NCI-H2196 (cell line): ENCODE results near the gene C6orf120.

Experiments used
- DNase-seq: peaks from one replicate; lab custom pipeline; 2025; ENCODE audit not compliant: unreplicated experiment; lab: John Stamatoyannopoulos, UW

Gene C6orf120

DNA sequence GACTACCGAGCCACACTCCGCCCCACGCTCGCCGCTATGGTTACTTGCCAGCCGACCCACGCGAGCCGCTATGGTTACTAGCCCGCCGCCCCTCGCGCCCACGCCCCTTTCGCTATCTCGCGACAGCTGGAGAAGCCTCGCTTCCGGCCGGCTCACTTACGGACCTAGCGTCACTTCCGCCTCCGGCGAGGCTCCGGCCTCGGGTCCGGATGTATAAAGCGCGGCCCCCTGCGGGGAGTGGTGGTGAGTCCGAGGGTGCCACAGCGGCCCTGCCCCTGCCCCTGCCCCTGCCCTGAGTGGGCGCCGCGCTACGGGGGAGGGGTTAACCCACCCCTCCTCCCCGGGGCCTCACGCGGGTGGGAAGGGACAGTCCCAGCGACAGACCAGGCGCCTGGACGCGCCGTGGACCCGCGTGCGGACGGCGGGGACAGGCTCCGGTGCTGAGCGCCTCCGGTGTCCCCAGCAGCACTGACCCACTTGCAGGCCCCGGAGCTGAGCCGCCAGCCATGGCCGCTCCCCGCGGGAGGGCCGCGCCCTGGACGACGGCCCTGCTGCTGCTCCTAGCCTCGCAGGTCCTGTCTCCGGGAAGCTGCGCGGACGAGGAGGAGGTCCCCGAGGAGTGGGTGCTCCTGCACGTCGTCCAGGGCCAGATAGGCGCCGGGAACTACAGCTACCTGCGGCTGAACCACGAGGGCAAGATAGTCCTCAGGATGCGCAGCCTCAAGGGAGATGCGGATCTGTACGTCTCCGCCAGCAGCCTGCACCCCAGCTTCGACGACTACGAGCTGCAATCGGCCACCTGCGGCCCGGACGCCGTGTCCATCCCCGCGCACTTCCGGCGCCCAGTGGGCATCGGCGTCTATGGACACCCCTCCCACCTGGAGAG lies at the start of gene C6orf120, which contains the start of gene WDR27:
Gene C6orf120, plus strand, starts transcription at position 173 of the 886 bp plus-strand sequence. Its CDS starts 334 bp downstream, at position 507.
Gene WDR27, minus strand, starts transcription at position 76 of the 886 bp plus-strand sequence. CDS start 13,024 bp downstream, outside the sequence.
- peak; percentile 88 for DNase-seq

DNA sequence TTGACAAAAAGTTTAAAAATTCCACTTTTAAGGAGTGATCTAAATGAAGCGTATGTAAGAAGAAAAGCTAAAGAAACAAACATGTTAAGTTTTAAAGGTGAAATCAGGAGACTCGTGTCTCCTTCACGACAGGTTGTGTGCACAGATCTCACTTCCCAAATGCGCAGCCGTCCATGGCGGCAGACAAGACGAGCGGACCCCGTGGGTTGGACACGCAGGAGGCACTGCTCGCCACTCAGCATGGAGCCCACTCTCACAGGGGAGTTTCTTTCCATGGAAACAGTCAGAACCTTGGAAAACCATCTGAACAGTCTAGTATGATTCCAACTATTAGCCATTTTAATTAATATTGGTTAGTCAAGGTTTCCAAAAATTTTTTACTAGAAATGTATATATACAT lies 49.0 kb upstream of the C6orf120 start:
- no peak for DNase-seq

DNA sequence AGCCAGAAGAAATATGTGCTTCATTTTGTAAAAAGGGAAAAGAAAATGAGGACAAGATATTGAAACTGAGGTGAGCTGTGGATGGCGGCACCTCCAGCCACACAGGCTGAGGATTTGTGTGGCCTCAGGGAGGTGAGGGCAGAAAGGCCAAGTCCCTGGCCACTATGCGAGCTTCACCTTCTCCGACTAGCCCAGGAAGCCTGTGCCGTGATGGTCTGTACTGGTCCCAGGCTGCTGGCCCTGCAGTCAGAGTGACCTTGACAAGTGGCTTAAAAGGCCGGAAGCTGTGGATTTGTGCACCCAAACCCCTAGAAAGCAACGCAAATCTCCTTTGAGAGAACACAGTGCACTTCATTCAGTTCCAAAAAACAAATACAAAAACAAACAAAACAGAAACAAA lies 48.2 kb upstream of the C6orf120 start:
- no peak for DNase-seq

DNA sequence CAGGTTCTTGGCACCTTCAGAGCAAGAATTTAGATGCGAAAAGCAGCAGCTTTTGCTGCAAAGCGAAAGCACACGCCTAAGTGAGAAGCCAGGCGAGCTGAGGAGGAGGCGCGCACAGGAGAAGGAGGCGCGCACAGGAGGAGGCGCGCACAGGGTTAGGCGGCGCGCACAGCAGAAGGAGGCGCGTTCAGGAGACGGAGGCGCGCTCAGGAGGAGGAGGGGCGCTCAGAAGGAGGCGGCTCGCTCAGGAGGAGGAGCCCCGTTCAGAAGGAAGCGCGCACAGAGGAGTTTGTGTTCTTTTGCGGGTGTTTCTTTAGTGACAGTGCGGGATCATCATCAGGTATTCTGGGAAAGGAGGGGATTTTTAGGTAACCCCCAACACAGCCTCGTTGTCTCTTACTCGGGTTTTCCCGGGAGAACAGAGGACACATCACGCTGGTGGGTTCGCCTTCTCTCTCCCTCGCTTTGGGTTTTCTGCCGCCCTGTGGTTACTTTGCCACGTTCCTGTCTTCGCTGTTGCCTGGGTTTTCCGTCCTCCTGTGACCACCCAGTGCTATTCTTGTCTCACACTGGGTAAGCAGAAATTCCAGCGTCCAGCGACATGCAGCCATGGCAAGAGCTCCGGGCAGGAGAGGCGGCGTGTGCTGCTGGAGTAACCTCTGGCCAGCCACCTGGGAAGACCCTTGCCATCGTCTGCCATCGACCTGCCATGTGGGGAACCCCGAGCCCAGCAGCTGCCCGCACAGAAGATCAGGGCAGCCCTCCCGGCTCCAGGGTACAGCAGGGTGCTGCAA lies 47.1 kb upstream of the C6orf120 start:
- DNase-seq = peak; percentile 71

DNA sequence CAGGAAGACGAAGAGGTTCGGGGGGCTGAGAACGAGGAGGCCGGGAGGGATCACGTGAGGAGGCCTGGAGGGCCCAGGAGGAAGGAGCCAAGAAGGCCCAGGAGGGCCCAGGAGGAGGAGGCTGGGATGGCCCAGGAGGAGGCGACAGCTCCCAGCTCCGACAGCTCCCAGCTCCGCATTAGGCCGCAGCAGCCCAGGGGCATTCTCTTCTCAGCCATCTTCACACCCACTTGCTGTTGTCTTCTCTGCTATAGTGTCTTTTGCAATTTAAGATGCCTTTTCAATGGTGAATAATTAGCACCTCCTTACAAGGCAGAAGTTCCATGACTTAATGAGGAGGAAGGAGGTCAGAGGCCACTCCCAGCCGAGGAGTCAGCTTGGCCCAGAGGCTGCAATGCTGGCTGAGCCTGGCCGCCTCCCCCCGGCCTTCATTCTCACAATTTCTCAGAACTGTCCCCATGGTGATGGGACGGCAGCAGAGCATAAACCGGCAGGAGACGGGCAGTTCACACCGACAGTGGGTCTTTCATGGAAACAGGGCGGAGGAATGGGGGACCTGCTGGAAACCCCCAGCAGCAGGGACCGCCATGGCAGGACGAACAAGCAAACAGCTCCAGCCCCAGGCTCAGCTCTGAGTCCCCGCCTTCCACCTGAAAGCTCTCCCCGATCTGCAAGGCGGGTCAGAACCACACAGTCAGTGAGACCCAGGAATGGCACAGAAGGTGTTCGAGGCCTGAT lies 45.2 kb upstream of the C6orf120 start:
- no peak for DNase-seq

DNA sequence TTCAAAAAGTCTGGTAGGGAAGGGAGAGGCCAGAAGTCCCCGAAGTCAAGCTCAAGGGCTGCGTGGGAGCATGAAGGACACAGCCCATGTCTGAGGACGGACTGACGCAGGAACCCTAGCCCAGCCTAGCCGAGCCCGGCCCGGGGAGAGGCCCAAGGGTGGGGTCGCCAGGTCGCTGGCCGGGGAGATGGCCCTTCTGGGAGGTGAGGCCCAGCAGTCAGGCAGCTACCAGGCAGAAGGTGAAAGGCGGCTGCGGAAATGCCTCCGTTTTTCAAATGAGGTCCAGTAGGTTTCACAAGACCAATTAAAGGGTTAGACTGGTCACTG lies 44.7 kb upstream of the C6orf120 start:
- DNase-seq = no peak

DNA sequence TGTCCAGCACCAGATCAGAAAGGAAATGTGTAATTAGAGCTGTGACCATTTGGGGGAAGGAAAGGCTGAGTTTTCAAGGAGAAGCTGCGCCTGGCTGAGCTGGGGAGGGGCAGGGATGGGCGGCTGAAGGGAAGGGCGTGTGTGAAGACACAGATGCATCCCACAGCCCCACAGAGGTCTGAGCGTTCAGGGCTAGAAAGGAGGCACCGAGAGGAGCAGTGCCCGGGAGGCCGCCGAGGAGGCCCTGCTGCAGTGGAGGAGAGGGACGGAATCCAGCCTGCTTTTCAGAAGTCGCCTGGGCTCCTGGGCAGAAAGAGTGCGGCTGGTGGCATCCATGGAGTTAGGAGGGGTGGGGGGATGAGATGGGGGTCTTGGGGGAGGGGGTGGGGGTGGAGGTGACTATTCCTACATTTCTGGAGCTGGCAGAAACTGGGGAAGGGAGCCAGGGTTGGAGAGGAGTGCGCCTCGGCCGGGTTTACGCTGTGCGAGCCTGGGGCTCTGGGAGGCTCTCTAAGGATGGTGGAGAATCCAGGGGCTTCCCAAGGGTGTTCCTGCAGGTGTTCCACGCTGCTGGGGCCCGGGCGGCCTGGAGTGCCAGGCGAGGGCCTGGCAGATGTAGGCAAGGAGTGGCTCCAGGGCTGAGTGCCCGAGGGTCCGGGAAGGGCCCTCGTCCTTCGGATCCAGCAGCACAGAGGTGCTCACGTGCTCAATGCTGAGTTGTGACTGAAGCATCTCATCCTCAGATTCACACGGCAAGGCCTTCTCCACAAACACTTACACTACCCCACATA lies 41.9 kb upstream of the C6orf120 start:
- DNase-seq = no peak

DNA sequence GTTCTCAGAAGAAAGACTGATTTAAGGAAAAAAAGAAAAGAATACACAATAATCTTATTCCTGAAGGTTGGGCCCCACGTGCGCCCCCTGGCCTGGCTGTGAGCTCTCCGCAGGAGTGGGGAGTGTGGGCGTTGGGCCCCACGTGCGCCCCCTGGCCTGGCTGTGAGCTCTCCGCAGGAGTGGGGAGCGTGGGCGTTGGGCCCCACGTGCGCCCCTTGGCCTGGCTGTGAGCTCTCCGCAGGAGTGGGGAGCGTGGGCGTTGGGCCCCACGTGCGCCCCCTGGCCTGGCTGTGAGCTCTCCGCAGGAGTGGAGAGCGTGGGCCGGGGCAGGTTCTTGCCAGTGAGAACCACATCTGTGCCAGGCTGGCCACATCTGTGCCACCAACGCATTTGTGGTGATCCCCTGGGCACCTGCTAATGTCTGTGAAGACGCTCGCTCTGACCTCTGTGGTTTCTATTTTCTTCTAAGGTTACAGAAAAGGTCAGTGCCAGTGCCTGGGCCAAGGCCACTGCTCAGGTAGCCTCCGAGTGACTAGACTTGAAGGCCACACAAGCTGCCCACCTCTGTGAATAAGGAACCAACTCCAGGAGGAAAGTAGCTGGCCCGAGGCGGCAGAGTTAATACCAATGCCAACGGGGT lies 41.1 kb upstream of the C6orf120 start:
- no peak for DNase-seq

DNA sequence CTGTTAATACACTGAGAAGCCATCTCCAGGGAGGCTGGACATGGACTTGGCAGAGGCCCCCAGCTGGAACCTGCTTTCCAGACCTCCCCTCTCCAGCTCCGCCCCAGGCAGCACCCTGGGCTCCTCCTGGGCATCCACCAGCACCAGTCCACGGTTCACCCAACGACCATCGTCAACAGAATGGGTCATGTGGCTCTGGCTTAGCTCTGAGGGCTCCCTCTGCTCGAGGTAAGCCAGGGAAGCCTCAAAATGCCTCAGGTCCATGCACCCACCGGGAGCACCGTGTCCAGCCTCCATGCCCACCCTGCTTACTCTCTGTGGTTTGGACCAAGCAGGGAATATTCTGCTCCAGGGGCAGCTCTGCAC lies 40.6 kb upstream of the C6orf120 start:
- DNase-seq = no peak

DNA sequence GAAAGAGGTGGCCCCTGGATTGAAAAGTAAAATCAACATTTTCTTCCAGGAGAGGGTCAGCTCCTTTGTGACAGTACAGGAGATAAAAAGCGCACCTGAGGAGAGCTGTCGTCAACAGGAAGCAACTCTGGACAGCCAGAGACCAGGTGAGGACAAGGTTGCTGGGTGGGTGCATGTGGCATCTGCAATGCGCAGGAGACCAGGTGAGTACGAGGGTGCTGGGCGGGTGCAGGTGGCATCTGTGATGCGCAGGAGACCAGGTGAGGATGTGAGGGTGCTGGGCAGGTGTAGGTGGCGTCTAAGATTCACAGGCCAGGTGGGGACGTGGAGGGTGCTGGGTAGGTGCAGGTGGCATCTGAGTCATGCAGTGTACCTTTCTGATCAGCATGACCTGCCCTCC lies 38.5 kb upstream of the C6orf120 start:
- DNase-seq = peak; percentile 21

DNA sequence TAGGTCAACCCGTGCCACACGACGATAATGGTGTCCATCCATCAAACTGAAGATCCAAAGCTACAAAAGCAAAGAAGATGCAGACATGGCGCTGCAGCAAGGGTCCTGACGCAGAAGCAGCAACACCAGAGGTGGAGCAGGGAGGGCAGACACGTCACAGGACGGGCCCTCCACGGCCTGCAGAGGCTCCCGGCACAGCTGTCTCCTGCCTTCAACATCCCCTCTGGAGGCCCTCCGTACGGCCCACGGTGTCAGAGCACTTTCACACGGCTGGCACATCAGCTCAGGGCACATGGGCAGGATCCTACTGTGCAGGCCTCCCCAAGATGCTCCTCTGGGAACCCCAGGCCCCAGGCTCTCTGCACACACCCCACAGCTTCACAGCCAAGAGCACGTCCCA lies 37.7 kb upstream of the C6orf120 start:
- no peak for DNase-seq

DNA sequence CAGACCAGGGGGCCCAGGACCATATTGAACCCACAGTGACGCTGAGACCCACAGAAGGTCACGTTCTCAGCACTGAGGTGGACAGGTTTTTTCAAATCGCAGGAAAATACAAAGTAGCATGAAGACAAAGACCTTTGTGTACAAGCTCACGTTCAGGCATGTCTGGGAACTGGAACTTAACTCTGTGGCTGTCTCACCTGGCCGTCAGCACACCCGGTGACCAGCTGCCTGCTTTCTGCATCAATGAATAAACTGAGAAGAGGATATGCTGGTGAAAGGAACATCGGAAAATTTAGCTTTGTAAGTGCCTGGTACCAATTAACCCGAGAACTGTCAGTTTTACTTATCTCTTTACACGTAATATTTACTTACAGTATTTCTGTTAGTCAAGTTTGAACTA lies 36.6 kb upstream of the C6orf120 start:
- DNase-seq = peak; percentile 16

DNA sequence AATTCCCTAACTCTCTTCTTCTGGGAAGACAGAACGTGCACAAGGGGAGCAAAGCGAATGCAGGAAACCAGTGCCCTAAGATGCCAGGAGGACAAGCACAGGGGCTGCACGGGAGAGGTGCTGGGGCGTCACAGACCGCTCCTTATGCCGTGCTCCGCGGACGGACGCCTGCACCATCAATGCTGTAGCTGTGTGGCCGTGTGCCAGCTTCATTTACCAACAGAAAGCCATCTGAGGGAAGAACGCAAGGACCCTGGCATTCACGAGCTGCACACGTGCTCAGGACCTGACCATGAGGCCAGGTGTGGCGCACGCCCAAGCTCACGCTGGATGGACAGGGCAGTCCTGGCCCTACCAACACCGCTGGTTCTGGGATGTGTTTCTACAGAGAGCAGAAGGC lies 35.5 kb upstream of the C6orf120 start:
- DNase-seq = no peak

DNA sequence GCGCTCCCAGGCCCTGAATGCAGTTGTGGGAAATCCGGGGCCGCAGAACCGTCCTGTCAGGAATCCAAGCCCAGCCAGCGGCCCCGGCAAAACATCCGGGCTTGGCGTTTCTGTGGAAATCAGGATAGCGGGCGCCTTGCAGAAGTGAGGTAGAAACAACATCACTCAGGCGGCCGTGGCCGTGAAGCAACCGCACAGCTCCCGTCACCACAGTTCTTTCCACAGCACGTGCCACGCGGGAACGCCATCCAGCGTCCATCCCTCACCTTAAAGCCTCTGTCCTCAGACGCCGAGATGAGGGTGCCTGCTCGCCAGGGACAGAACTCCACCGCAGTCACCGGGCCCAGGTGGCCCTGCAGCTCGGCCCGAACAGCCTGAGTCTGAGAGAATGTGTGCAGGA lies 34.2 kb upstream of the C6orf120 start:
- no peak for DNase-seq

DNA sequence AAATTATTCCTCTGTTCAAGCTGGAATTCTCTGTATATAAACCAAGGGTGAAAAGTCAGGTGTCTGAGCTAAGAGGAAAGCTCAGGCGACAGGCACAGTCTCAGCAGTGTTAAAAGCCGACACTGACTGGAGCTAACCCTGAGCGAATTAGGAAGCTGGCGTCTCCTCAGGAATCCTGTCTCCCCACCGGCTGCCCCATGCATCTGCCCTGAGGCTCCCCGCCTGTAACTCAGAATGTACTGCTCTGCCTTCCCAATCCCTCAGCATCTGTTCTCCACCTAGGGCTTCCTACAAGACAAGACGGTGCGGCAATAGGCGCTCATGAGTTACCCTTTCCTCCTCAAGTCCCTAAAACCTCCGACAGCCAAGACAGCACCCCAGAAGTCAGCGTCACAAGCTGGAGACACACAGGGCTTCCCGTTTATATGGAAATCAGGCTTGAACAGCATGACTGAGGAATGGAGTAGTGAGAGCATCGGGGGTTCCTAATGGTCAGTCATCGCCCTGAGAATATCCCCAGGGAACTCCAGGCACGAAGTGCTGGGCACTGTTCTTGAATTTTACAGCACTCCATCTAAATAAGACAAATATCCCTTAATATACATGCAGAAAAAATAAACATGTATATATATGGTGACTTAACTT lies 33.6 kb upstream of the C6orf120 start:
- DNase-seq = no peak

DNA sequence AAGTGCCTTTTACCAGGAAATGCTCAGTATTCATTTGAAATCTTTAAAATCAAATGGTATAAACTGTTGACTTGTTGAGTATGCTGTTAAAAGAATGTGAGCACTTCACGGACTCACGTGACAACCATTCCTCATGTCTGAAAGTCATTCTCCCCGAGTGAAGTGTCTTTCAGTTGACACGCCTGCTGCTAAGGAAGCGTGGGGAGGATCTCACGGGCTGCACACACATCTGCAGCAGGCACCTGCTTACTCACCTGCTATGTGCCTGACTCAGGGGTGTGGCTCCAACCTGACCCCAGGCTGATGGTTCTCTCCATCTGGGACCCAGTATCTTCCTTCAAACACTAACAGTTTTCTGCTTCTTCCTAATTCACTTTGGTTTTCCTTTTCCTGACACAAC lies 32.8 kb upstream of the C6orf120 start:
- no peak for DNase-seq

DNA sequence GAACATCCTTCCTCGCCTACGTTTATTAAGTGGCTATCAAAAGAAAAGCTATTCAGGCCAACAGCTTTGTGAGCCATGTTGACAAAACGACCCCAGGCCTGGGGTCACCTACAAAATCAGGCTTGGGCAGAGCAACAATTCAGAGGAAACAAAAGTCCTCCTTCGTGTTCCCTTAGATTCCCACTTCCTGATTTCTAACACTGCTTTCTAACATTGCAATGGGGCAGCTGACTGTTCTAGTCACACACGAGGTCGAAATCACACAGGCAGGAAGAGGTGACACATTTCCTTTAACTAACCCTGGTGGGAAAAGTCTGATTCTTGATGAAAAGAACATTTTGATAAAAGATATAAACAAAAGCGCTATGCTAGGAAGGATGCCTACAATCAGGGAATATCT lies 32.0 kb upstream of the C6orf120 start:
- DNase-seq = no peak

DNA sequence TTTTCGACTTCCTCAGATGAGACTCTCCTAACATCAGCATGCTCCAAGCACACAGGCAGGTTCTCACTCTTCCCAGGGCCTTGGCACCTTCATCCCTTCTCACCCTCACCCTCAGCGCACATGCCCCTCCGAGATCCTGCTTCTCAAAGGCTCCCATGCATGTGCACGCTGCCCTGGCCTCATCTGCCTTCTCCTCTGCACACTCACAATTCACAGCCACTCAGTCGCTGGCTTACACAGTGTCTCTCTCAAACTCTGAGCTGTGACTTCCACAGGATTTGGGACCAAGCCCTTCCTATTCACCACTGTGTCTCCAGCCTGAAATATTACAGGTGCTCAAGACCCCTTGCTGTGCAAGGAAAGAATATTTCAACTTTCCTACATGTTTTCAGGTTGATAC lies 30.4 kb upstream of the C6orf120 start:
- no peak for DNase-seq

DNA sequence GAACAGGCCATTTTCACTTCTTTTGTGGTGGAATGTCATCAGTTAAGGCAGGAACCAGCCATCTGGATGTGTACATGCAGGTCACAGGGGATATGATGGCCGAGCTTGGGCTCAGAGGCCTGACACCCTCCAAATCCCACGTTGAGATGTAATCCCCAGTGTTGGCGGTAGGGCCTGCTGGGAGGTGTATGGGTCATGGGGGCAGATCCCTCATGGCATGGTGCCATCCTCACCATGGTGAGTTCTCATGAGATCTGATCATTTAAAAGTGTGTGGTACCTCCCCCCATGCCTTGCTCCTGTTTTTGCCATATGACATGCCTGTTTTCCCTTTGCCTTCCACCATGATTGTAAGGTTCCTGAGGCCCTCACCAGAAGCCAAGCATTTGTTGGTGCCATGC lies 26.9 kb upstream of the C6orf120 start:
- no peak for DNase-seq

DNA sequence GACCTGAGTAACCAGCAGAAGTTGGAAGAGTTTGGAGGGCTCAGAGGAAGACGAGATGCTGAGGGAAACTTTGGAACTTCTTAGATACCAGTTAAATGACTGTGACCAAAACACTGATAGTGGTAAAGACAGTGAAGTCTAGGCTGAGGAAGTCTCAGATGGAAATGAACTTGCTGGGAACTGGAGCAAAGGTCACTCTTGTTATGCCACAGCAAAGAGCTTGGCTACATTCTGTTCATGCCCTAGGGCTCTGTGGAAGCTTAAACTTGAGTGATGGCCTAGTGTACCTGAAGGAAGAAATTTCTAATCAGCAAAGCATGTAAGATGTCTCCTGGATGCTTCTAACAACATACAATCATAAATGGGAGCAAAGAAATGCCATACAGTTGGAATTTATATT lies 24.8 kb upstream of the C6orf120 start:
- DNase-seq = no peak
